Measurements from ENCODE around the gene KIF13A.

DNA sequence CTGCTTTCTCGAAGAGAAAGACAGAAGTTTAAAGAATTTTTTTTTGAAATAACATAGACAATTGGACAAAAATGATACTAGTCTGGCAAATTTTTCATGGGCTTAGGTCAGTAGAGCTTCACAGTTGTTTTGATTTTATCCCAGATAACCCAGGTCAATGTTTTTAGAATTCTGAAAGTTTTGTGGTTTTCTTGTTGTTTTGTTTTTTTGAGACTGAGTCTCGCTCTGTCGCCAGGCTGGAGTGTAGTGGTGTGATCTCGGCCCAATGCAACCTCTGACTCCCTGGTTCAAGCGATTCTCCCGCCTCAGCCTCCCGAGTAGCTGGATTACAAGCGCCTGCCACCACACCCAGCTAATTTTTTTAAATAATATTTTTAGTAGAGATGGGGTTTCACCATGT lies 22.8 kb downstream of the KIF13A start:
- TF ChIP-seq POLR2AphosphoS5 (IDR thresholded peaks at IDR 0.05; ENCODE audit: borderline replicate concordance, low read depth, low read length) (no peak), EZH2 (IDR thresholded peaks at IDR 0.05) (no peak), FOXP2 (optimal IDR thresholded peaks at IDR 0.05; ENCODE audit: control extremely low read depth, extremely low read length, insufficient read depth) (no peak)

All from SK-N-MC (cell line).